Measurements from ENCODE around the gene CAPN8.

The CAPN8 gene

DNA sequence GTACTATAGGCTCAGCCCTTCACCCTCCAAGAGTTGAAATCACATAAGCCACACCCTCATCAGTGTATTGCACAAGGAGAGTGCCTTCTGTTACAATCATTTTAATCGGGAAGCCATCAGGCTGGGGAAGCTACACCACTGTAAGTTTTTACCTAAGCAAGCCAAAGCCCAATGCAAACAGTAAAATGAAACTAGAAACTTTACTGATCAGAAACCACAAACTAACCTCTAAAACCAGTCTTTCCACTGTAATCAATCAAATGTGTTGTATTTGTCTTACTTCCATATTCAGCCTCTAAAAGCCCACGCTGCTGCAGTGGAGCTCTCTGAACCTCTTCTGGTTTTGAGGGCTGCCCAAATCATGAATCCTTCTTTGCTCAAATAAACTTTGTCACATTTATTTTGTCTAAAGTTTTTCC lies 26.2 kb downstream of the CAPN8 start:
- TF ChIP-seq, protein P1, sequence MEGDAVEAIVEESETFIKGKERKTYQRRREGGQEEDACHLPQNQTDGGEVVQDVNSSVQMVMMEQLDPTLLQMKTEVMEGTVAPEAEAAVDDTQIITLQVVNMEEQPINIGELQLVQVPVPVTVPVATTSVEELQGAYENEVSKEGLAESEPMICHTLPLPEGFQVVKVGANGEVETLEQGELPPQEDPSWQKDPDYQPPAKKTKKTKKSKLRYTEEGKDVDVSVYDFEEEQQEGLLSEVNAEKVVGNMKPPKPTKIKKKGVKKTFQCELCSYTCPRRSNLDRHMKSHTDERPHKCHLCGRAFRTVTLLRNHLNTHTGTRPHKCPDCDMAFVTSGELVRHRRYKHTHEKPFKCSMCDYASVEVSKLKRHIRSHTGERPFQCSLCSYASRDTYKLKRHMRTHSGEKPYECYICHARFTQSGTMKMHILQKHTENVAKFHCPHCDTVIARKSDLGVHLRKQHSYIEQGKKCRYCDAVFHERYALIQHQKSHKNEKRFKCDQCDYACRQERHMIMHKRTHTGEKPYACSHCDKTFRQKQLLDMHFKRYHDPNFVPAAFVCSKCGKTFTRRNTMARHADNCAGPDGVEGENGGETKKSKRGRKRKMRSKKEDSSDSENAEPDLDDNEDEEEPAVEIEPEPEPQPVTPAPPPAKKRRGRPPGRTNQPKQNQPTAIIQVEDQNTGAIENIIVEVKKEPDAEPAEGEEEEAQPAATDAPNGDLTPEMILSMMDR (conservative IDR thresholded peaks at IDR 0.05), result no peak
- H3K27ac ChIP-seq, result no peak overlapping the region

DNA sequence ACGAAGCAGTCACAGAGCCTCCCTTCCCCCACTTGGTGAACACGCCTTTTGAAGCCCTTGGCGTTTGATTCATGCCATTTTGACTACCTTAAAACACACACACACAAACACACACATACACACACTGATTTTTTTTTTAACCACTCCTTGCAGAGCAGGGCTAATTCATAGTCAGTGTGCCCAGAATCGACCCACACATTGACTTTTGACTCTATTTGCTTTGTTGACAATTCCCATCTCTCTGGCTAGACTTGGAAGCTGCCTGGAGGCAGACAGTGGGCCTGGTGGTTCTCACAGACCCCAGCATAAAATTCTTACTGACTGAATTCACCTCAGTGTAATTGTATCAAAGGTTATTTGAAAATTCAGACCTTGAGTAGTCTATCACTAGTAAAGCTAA lies 30.3 kb downstream of the CAPN8 start:
- H3K27ac ChIP-seq, result no peak overlapping the region
- TF ChIP-seq, protein P1 (conservative IDR thresholded peaks at IDR 0.05), result no peak

DNA sequence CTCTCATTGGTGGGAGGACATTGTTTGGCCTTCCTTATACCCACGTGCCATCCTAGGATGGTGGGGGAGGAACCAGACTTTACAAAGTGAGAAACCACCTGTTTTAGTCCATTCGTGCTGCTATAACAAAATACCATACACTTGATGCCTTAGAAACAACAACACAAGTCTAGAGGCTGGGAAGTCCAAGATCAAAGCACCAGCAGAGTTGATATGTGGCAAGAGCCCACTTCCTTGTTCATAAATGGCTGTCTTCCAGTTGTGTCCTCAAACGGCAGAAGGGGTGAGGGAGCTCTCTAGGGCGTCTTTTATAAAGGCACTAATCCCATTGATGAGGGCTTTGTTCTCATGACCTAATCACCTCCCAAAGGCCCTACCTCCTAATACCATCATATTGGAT lies 31.1 kb downstream of the CAPN8 start:
- no peak overlapping the region for H3K27ac ChIP-seq
- TF ChIP-seq, protein P1 (conservative IDR thresholded peaks at IDR 0.05), result no peak

DNA sequence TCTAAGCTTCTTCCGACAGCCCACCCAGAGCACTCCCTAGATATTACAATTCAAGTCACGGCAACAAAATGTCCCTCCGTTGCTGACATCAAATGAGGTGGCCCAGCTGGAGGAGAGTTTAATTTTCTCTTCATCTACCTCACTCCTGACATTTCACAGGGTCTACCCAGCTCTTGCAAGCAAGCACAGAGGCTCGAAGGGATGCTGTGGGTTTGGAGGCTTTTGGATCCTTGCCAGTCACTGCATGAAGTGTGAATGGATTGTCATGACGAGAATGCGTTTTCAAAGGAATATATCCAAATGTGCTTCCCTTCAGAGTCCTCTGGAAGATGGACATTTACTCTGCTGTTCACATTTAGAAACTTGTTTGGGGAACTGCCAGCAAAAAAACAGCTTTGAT lies 33.5 kb downstream of the CAPN8 start:
- H3K27ac ChIP-seq, result no peak overlapping the region
- TF ChIP-seq, protein P1 (conservative IDR thresholded peaks at IDR 0.05), result no peak

DNA sequence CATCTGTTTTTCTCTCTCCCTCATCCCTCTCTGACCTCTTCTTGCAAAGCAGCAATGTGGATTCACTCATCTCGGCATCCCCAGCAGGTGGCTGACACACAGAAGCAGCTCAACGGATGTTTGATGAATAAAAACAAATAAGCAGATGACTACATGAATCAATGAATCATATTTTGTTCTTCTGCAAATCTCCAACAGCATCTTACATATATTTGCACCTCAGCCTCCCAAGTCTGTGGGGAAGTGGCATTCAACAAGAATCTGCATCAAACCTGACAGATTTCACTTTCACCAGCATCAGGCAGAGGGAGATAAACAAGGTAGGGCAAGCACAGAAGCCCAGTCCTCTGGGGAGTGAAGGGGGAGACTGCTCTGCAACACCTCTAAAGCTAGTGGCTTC lies 34.0 kb downstream of the CAPN8 start:
- TF ChIP-seq, protein P1 (conservative IDR thresholded peaks at IDR 0.05), result no peak
- no peak overlapping the region for H3K27ac ChIP-seq

DNA sequence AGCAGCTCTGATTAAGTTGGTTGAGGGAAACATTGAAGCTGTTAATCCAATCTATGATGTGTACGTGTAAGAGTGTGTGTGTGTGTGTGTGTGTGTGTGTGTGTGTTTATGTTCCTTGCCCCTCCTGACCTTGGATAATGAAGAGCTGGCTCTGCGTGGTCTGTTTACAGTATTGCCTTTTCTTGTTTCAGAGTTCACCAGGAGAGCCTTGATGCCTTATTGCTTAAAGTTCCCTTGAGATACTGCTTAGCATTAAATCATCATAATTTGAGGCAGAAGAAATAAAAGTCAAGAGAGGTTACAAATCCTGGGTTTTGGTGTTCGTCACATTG lies 36.4 kb downstream of the CAPN8 start:
- TF ChIP-seq, protein P1 (conservative IDR thresholded peaks at IDR 0.05), result no peak
- H3K27ac ChIP-seq, result no peak overlapping the region

DNA sequence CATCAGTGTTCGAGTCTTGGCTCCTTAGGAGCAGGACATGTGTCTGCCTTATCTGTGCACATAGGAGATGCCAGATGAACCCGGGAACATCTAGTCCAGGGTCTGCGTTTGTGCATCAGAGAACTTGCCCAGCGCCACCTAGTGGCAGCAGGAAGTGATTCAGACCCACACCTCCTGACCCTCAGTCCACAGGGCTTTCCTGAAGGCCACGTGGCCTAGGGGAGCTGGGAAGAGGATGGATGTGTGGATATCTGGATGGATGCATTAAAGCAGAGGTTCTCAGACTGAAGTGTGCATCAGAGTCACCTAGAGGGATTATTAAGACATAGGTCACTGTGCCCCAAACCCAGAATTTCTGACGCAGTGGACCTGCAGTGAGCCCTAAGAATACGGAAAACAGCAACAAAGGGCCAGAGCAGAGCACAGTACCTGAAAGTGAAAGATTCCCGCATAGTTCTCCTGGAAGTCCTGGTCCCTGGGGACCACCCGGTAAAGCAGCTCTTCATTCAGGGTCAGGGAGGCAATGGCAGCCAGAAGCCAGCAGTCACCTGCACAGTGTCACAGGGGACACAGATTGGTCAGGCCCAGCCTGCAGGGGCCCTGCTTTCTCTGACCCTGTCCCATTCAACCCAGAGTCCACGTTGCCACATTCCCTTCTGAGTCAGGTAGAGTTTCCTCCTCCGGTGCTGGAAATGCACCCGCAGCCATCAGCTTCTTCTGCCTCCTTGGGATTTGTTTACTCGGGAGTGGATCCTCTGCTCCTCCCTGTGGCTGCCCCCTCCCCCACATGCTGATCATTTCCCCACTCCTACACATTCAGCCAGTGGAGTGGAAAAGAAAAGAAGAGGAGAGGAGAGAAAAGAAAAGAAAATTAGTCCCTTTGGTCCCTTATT lies 37.0 kb downstream of the CAPN8 start:
- TF ChIP-seq, protein P1 (conservative IDR thresholded peaks at IDR 0.05), result peak; percentile 55

More for the DNA sequence above, 37.0 kb downstream of the CAPN8 start:
- H3K27ac ChIP-seq, result no peak overlapping the region

All from VCaP (cell line).